SH-SY5Y (cell line): ENCODE data around the gene CBFA2T3.

Experiments
- GATA2 ChIP-seq: IDR thresholded peaks from 2 replicates; pipeline ENCODE4 v1.6.1; 2011; ENCODE audit warnings: mild to moderate bottlenecking, low read depth, low read length
- GATA3 ChIP-seq: IDR thresholded peaks from 2 replicates; pipeline ENCODE4 v1.6.1; 2011; ENCODE audit warnings: low read depth, mild to moderate bottlenecking, low read length, moderate library complexity

Gene CBFA2T3

DNA sequence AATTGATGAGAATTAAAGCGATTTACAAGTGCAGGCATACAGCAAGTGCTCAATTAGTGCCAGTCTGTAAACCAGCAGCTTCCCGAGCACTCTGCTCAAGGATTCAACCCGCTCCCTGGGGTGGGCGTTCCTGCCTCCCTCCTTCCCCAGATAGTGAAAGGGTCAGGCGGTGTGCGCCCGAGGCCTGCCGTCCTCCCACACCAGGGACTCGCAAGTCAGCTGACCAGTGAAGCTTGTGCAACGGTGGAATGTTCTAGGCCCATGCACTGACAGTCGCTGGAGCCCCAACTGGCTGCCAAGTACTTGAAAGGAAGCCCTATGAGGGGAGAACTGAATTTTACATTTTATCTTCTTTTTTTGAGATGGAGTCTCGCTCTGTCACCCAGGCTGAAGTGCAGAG is 57.1 kb downstream of the CBFA2T3 start:
- TF ChIP-seq GATA3 = no peak
- TF ChIP-seq GATA2 = no peak

DNA sequence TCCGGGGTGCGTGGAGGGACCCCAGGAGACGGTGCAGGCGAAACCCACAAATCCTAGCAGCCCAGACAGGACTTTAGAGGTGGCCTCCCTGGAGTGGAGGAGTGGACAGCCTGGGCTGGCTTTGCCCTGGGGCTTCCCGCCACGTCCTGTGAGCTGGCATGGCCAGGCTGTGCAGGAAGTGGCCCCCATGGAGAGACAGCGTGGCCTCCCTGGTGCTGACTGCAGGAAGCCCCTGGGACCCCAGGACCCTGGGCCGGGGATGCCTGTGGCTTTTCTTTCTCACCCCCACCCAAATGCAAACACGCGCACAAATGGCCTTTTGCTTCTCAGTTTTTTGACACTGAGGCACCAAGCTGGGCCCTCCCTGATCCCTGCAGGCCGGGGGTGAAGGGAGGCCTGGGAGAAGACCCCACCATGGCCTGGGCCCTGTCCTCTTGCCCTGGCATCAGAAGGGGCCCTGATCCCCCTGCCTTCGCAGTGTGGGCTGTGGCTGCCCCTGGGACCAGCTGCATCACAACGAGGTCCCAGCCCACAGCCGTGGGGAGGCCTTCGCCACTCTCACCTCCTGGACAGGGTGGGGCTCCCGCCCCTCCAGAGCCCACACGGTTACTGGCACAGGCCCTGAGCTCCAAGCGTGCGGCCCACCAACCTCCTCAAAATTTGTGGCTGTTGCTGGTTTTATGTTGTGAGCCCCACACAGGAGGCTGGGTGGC is 58.9 kb downstream of the CBFA2T3 start:
- no peak for TF ChIP-seq GATA2
- TF ChIP-seq GATA3 = no peak

DNA sequence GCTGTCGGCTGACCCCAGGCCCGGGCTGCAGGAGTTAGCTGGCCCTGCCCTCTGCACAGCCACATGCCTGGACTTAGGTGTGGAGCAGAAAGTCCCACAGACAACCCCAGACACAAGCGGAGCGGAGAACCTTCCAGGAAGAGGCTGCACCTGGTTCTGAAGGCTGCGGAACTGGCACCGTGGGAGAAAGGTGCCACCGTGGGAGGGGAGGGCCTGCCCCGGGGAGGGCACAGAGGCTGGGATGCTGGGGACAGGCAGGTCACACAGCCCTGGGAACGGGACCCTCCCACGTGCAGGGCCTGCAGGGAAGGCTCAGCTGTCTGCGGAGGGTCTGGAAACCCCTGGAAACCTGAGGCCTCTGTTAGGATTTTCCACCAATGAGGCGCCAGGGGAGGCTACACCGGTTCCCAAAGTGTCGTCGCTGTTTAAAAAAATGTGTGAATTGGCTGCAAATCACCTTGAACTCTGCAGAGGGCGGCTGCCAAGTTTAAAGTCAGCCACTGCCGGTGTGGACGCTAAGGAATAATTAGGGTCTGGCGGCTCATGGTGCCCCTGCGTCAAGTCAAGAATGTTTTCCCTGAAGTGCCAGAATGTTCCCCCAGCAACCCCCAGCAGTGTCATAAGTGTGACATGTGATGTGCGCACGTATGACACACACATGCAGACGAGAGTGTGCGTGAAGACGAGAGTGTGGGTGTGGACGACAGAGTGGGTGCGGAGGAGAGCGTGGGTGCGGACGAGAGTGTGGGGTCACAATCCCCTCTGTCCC is 59.7 kb downstream of the CBFA2T3 start:
- no peak for TF ChIP-seq GATA3
- no peak for TF ChIP-seq GATA2

DNA sequence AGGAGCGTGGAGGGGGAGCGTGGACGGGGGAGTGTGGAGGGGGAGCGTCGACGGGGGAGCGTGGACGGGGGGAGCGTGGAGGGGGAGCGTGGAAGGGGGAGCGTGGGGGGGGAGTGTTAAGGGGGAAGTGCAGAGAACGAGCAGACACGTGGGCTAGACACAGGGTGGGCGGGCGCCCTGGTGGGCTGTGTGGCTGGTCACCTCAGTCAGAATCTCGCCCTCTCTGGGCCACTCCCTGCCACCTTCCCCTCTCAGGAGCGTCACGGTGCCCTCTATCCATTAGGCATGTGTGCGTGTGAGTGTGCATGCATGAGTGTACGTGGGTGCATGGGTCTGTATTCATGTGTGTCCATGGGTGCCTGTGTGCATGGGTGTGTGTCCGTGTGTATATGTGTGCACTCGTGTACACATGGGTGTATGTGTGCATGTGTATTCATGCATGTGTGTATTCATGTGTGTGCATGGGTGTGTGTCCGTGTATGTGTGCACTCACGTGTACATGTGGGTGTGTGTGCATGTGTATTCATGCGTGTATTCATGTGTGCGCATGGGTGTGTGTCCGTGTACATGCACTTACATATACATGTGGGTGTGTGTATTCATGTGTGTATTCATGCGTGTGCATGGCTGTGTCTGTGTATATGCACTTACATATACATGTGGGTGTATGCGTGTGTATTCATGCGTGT is 61.2 kb downstream of the CBFA2T3 start:
- TF ChIP-seq GATA3 (no peak), GATA2 (no peak)

DNA sequence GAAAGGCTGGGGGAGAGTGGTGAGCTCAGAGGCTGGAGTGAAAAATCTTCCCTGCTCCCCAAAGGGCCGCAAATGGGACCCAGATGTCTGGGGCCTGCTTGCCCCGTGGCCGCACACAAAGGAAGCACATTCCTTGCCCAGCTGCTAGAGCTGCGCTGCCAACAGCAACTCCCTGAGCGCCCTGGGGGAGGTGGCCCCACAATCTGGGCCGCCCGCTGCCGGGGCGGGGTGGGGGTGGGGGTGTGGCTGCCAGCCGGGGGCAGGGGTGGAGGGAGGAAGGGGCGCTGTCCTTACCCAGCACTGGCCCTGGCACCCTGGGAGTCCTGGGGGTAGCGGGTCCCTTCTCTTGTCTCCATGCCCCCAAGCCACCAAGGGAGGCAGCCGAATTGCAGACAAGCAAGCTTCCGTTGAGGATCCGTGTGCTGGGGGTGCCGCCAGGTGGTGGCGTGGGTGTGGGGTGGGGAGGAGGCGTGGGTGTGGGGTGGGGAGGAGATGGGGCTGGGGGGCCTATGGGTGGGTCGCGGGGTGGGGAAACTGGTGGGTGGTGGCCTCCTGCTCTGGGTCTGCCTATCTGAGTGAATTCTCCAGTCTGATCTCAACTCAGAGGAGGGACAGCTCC is 62.1 kb downstream of the CBFA2T3 start:
- no peak for TF ChIP-seq GATA2
- TF ChIP-seq GATA3 = no peak

DNA sequence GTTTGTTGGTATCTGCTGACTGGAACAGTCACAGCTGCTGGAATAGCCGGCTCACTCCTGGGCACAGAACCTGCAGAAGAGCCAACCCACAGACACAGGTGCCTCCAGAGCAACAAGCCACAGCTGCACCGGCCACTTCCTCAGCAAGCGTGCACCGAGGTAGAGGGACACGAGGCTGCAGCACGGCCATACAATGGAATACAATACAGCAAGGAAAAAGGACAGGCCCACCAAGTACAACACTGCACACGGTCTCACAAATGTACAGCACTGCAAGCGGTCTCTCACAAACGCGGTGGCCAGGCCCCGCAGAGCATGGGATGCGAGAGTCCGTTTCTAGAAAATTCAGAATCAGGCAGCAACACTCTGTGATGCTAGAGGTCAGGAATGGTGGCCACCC is 63.1 kb downstream of the CBFA2T3 start:
- TF ChIP-seq GATA2 (no peak), GATA3 (no peak)

DNA sequence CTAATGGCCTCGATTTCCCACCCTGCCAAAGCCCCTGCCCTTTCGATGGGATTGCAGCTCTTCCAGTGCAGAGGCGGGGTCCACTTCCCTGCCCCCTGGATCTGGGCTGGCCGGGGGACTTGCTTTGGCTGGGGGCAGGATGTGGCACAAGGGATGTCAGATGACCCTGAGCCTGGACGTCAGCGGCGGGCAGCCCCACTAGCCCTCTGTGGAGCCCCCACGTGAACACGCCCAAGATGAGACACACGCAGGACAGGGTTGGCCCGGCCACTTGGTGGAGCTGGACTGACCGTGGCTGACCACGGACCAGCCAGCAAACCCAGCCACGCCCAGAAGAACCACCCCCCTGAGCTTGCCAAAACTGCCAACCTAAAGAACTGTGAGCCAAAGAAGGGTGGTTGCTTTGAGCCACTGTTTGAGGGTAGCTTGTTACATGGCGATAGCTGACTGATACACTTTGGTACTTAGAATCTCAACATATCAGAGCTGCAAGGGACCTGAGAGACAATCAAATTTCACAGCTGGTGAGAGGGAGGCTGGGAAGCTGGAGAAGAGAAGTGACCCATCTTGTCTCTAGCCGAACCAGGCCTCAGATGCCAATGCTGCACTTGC is 63.9 kb downstream of the CBFA2T3 start:
- TF ChIP-seq GATA2 (no peak), GATA3 (no peak)

DNA sequence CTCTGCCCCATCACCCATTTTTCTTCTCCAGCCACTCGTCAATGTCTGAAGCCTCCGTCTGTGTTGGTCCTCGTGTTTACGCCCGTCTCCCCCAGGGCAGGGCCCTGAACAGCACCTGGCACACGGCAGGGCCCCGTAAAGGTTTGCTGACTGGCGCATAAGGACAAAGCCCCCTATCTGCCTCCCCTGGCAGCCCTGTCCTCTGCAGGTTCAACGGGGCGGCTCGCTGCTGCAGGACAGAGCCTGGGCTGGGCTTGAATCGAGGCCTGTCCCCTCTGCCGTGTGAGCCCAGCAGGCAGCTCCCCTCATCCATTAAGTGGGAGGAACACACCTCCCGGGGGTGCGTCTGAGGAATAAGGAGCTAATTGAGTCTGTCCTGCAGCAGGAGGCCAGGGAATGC is 64.5 kb downstream of the CBFA2T3 start:
- TF ChIP-seq GATA2 (no peak), GATA3 (no peak)

DNA sequence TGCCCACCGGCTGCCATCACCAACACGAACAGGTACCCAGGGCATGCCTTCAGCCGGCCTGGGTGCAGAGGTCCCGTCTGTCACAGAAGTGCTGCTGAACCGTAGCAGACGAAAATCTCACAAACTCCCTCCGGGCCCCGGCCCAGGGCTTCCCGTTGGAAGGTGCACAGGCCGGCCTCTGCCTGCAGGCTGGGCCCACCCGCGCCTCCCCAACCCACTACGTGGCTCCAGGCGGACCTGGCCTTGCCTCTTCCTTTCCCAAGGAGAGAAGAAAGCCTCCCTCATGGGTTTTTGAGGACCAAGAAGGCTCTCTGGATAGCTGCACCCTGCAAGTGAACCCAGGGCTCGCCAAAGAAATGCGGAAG is 65.1 kb downstream of the CBFA2T3 start:
- TF ChIP-seq GATA3 = no peak
- no peak for TF ChIP-seq GATA2

DNA sequence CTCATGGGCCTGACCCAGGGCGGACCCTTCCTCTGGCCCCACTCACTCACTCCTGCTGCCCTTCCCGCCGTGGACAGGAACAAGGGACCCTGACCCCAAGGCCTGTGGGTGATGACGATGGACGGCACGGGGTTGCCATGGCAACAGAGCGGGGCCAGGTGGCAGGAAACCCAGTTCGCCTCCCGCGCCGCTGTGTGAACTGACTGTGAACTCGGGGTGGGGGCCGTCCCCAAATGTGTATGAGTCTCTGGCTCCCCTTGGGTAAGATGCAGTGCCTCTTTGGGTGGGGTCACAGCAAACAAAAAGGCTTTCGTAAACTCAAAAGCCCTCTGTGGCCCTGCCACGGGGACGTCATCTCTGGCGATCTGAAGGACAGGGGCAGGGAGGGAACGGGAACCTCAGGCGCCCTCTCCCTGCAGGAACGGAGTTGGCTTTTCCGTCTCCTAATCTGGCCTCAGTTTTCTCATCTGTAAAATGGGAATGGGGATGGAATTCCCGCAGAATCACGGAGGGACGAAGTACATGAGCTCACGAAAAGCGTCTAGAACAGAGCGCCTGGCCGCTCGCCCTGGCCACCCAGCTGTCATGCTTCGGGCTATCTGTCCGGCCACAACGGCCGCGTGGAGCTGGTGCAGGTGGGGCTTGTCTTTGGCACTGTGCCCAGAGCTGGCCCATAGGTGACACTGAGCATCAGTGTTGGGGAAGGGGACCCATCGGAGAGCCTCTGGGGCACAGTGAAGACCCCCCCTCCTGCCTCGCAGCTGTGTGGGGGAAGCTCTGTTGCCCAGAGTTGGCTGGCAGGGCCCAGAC is 65.7 kb downstream of the CBFA2T3 start:
- TF ChIP-seq GATA2 (no peak), GATA3 (no peak)

DNA sequence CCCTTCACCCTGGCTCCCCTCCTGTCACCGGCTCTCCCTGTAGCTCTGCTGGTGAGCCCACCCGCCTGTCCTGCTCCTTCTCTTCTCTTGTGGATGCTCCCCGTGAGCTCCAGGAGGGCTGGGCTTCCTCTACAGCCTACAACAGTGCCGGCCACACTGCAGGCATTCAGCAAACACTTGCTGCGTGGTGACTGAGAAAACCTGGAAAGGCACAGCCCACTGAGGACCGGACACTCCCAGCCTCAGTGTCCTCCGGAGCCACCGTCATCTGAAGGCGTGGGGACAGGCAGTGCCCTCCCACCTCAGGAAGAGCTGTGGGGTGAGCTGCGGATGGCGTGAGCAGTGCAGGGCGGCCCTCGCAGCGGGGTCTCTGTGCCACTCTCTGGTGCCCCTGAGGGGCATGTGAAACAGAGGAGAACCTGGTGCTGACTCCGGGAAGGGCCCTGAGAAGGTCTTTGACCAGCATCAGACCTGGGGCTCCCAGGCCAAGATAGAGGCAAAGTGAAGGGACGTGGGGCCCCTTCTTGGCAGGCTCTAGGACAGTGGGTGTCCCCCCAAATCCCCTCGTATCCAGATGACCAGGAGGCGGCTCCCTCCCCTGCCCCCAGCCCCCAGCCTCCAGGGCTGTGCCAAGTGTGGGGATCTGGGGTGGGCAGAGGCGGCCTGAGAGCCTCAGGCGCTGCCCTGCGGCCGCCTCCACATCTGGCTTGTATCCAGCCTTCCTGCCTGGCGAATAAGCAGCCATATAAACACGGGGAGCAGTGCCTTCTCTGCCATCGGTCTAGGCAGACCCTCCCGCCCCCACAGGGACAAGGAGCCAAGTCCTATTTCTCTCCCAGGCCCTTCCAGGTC is 66.5 kb downstream of the CBFA2T3 start:
- no peak for TF ChIP-seq GATA3
- no peak for TF ChIP-seq GATA2

DNA sequence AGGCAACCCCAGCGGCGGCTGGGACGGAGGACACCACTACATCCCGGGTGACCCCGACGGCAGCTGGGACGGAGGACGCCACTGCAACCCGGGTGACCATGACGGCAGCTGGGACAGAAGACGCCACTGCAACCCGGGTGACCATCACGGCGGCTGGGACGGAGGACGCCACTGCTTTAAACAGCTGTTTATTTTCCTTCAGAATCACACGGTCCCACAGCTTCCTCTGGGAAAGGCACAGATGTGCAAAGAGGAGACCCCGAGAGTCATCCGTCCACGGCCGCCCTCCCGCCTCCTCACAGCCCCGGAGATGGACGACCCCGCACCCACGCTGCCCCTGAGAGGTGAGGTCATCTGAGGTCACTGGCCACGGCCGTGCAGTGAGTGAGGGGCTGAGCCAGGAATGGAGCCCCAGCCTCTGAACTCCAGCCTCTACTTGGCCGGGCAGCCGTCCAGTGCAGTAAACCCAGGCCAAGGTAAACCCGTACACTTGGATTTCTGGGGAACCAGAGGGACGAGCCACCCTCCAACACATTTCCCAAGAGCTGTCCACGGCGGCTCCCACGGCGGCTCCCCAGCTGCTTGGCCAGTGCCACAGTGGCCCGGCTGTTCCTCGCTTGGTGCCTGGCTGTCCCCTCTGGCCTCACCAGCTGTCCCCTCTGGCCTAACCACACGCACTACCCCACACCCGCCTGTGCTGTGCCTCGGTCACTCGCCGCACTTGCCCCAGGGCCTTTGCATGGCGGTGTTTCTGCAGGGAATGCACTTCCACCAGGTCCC is 67.4 kb downstream of the CBFA2T3 start:
- TF ChIP-seq GATA3 = no peak
- TF ChIP-seq GATA2 = no peak
